ENCODE data around the gene HAUS6. TPM values are rescaled to one million over a fixed set of nuclear protein-coding genes. Genes with fewer than 3 reads are reported as not detected.

The HAUS6 gene
- total RNA-seq, 1 donor from 2014 or later, result 14.9 TPM

DNA sequence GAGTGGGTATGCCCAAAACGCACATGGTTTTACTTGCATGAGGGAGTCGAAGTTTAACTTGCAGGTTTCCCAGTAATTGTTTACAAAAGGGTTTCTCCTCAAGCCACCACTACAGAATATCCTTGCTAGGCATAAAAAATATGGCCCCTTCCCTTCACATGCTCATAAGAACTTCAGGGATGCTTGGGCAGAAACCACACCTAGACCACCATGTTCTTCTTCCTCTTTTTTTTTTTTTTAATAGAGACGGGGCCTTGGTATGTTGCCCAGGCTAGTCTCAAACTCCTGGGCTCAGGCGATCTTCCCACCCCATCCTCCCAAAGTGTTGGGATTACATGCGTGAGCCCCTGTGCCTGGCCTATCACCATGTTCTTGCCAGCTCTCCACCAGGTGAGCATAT lies 43.2 kb upstream of the HAUS6 start:
- Mint-ChIP-seq H3K4me3 (no peak overlapping the region), H3K27me3 (ENCODE audit: low read depth) (no peaks in the 10 kb centered on the region), H3K36me3 (no peaks in the 10 kb centered on the region), H3K4me1 (peaks cover 7% of the 10 kb centered on the region), H3K9me3 (peaks cover 3% of the 10 kb centered on the region), H3K27ac (no peak overlapping the region)
- DNase-seq (ENCODE audit: low spot score in 2 of 2, unreplicated experiment in 2 of 2), result no peak
- TF ChIP-seq, protein P1, sequence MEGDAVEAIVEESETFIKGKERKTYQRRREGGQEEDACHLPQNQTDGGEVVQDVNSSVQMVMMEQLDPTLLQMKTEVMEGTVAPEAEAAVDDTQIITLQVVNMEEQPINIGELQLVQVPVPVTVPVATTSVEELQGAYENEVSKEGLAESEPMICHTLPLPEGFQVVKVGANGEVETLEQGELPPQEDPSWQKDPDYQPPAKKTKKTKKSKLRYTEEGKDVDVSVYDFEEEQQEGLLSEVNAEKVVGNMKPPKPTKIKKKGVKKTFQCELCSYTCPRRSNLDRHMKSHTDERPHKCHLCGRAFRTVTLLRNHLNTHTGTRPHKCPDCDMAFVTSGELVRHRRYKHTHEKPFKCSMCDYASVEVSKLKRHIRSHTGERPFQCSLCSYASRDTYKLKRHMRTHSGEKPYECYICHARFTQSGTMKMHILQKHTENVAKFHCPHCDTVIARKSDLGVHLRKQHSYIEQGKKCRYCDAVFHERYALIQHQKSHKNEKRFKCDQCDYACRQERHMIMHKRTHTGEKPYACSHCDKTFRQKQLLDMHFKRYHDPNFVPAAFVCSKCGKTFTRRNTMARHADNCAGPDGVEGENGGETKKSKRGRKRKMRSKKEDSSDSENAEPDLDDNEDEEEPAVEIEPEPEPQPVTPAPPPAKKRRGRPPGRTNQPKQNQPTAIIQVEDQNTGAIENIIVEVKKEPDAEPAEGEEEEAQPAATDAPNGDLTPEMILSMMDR (IDR thresholded peaks at IDR 0.05; ENCODE audit: unreplicated experiment), result no peak

DNA sequence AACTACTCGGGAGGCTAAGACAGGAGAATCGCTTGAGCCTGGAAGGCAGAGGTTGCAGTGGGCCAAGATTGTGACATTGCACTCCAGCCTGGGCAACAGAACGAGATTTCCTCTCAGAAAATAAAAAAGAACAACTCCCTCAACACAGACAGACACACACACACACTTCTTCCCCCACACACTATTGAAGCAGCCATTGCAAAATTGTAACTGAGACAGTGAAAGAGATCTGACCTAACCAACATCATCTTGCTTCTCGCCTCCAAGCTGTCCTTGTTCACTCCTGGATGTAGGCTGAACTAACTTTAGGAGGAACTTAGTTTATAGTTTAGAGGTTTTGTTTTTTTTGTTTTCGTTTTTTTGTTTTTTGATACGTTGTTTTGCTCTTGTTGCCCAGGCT lies 37.6 kb upstream of the HAUS6 start:
- Mint-ChIP-seq H3K27ac (no peak overlapping the region), H3K9me3 (no peaks in the 10 kb centered on the region), H3K27me3 (ENCODE audit: low read depth) (no peaks in the 10 kb centered on the region), H3K4me1 (no peaks in the 10 kb centered on the region), H3K36me3 (no peaks in the 10 kb centered on the region), H3K4me3 (no peak overlapping the region)
- TF ChIP-seq, protein P1 (IDR thresholded peaks at IDR 0.05; ENCODE audit: unreplicated experiment), result no peak
- no peak for DNase-seq (ENCODE audit: low spot score in 2 of 2, unreplicated experiment in 2 of 2)

DNA sequence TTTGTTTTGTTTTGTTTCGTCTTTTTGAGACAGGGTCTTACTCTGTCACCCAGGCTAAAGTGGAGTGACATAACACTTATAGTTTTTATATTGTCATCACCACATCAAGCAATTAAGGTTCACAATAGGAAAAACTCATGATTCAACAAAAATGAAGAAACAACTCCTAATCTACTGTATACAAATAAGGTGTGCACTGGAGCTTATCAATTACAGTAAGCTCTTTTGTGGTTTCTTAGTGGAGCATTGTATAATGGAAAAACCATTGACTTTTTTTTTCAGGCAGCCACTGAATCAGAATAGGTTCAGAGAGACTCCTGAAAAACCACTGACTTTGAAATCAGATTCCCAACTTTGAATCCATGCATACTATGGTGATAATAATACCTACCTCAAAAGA lies 35.4 kb upstream of the HAUS6 start:
- no peaks in the 10 kb centered on the region for H3K27me3 Mint-ChIP-seq (ENCODE audit: low read depth)
- no peaks in the 10 kb centered on the region for H3K9me3 Mint-ChIP-seq
- H3K4me1 Mint-ChIP-seq, result no peaks in the 10 kb centered on the region
- no peak overlapping the region for H3K4me3 Mint-ChIP-seq
- H3K36me3 Mint-ChIP-seq, result no peaks in the 10 kb centered on the region
- DNase-seq (ENCODE audit: low spot score in 2 of 2, unreplicated experiment in 2 of 2), result no peak
- H3K27ac Mint-ChIP-seq, result no peak overlapping the region
- TF ChIP-seq, protein P1 (IDR thresholded peaks at IDR 0.05; ENCODE audit: unreplicated experiment), result no peak

DNA sequence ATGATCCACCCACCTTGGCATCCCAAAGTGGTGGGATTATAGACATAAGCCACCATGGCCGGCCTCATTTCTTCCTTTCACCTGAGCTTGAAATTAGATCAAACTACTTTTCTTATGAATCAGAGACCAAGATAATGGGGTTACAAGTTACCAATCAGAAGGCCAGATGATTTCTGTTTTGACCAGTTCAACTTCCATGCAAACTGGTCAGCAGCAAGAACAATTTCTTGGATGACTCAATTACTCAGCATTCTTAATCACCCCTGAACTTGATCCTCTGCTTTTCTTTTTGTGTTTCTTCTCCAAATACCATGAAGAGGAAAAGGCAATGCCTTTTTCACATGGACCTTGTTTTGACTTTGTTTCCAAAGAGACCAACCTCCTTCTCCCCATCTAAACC lies 34.6 kb upstream of the HAUS6 start:
- Mint-ChIP-seq H3K4me1 (no peaks in the 10 kb centered on the region), H3K36me3 (no peaks in the 10 kb centered on the region), H3K27me3 (ENCODE audit: low read depth) (no peaks in the 10 kb centered on the region), H3K27ac (no peak overlapping the region), H3K4me3 (no peak overlapping the region), H3K9me3 (no peaks in the 10 kb centered on the region)
- TF ChIP-seq, protein P1 (IDR thresholded peaks at IDR 0.05; ENCODE audit: unreplicated experiment), result no peak
- no peak for DNase-seq (ENCODE audit: low spot score in 2 of 2, unreplicated experiment in 2 of 2)

DNA sequence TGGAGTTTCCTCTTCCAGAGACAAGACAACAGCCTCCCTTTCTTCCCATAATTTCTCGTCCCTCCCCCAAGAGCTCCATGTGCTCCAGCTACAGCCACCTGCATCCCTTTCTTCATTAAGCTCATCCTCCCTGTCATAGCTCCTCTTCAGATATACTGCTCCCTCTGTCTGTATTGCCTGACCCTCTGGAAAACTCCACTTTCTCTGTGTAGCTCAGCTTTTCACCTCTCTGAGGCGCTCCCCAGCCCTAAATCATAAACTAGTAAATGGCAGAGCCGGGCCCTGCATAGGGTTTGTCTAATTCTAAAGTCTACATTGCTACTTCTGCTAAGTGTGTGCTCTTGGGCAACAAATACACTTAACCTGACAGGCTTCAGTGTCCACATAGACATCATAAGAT lies 33.4 kb upstream of the HAUS6 start:
- Mint-ChIP-seq H3K4me1 (no peaks in the 10 kb centered on the region), H3K4me3 (no peak overlapping the region), H3K36me3 (no peaks in the 10 kb centered on the region), H3K9me3 (no peaks in the 10 kb centered on the region), H3K27ac (no peak overlapping the region), H3K27me3 (ENCODE audit: low read depth) (no peaks in the 10 kb centered on the region)
- TF ChIP-seq, protein P1 (IDR thresholded peaks at IDR 0.05; ENCODE audit: unreplicated experiment), result no peak
- no peak for DNase-seq (ENCODE audit: low spot score in 2 of 2, unreplicated experiment in 2 of 2)

Data from mesothelial cell of epicardium (in vitro differentiated cells).